HG02973 (cell line): ENCODE data around the gene OLFM1.
"Not testable (repeated sequence)": the region's sequence is repeated elsewhere in the genome, so short reads cannot be mapped to it uniquely, and the experiment has no call there.

Experiments
- ATAC-seq: cut with Tn5 transposase; IDR thresholded peaks from one replicate; pipeline ENCODE4 v1.9.1; 2021; ENCODE audit warnings: moderate library complexity; ENCODE audit not compliant: unreplicated experiment

OLFM1 gene

DNA sequence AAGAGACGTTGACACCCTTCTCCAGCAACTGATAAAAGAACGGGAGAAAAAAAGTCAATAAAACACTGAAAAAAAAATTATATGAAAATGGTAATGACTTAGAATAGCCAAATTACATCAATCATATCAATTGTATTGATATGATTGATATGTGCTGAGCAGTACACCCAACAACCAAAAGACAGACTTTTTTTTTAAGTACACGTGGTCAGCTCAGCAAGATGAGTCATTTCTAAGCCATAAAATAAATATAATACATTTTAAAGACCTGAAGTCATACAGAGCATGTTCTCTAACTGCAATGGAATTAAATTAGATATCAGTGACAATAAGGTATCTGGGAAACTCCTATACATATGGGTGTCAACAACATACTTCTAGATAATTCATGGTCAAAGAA is 30.9 kb upstream of the OLFM1 start:
- no peak for ATAC-seq

DNA sequence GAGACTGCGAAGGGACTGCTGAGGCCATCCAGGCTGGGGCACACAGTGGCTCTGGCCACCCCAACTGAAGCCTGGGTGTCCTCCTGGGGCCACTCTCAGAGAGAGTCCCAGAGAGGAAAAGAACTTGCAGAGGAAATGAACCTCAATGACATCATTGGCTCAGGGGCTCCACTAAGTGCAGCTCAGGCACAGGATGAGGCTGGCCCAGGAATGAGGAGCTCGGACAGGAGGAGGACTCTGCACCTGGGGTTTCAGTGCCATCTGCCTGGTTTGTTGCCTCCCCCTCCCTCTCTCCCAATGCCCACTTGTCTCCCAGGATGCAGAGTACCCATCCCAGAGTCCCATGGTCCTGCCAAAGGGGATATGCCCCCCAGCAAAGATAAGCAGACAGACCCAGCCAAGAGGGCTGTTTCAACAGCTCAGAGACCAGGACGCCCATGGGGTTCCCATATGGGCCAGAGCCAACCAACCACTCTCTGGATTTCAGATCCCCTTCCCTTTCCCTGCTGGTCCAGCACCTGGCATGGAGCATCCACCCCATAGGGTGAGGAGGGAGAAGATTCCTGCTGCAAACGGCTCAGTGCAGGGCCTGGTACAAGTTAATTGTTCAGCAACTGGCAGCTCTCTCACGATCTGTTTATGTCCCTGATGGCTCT is 26.9 kb upstream of the OLFM1 start:
- no peak for ATAC-seq

DNA sequence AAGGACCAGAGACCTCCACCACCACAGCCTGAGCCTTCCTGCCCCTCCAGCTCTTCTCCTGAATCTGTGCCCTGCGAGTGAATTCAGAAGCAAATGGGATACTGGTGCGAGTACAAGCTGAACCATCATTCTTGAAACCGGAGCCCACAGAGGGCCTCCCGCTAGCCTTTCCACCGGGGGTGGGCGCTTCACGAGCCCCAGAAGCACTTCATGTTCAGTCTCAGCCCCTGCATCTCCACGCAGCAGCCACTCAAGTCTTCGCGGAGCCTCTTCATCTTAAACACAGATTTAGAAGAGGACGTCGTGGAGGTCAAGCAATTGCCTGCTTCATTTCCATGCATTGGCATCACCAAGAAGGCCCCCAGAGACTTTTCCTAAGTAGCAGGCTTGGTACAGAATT is 26.0 kb upstream of the OLFM1 start:
- no peak for ATAC-seq

DNA sequence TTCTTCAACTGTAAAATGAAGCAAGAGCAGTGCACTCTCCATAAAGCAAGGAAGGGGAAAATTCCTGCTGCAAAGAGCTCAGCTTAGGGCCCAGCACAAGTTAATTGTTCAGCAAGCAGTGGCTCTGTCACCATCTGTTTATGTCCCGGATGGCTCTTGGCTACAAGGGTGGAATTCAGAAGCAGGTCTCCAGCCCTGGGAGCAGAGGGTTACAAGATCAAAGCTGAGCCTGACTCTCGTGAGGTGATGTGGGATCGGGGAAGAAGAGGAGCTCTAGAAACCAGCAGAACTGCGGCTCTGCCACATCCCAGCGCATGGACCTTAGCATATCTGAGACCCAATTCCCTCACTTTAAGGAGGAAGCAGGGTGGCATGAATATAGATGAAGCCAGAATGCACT is 25.2 kb upstream of the OLFM1 start:
- no peak for ATAC-seq

DNA sequence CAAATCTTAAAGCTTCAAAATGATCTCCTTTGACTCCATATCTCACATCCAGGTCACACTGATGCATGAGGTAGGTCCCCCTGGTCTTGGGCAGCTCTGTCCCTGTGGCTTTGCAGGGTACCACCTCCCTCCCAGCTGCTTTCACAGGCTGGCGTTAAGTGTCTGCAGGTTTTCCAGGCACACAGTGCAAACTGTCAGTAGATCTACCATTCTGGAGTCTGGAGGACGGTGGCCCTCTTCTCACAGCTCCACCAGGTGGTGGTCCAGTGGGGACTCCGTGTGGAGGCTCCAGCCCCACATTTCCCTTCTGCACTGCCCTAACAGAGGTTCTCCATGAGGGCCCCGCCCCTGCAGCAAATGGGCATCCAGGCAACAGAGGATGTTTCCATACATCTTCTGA is 24.0 kb upstream of the OLFM1 start:
- ATAC-seq = not testable (repeated sequence)

DNA sequence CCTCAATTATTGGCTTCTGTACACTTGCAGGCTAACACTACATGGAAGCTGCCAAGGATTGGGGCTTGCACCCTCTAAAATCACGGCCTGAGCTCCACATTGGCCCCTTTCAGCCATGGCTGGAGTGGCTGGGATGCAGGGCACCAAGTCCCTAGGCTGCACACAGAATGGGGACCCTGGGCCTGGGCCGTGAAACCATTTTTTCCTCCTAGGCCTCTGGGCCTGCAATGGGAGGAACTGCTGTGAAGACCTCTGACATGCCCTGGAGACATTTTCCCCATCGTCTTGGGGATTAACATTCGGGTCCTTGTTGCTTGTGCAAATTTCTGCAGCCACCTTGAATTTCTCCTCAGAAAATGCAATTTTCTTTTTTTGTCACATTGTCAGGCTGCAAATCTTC is 23.6 kb upstream of the OLFM1 start:
- ATAC-seq = not testable (repeated sequence)

DNA sequence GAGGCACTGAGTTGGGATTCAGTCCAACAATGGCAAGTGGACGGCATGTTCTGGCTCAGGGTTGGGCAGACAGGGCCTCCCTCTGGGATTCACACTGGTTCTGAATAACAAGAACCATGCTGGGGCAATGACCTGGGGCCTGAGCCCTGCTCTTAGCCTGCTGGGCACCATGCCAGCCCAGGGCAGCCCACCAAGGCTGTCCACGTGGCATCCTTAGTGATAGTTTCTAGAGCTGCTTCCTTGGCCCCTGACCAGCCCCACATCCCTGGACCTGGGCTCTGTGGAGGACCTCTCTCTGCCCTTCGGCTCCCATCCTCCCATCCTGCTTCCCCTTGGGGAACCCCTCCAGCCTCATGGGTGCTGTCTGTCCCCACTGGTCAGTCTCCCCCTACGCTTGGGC is 22.3 kb upstream of the OLFM1 start:
- ATAC-seq = no peak

DNA sequence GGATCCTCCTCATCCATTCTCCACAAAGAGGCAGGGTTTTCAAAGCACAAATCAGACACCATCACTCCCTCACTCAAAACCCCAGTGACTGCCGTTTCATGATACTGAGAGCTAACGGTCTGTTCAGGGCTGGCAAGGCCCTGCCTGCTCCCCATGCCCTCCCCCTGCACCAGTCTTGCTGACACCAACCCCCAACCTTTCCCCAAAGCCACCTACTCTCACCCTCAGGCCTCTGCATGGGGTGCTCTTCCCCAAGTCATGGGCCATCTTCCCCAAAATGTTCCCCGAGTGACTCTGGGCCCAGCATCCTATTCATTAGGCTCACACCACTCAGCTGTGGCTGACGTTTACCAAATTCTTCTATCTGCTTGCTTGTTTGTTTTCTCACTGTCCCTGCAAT is 21.7 kb upstream of the OLFM1 start:
- no peak for ATAC-seq

DNA sequence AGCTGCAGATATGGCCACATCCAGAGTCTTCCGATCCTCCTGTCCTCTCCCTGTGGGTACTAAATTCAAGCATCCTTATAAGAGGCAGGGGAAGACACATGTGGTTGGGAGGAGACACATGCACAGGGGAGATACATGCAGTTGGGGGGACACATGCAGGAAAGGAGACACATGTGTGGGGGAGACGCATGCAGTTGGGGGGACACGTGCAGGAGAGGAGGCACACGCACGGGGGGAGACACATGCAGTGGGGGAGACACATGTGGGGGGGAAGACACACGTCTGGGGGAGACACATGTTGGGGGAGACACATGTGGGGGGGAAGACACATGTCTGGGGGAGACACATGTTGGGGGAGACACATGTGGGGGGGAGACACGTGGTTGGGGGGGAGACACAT is 21.2 kb upstream of the OLFM1 start:
- ATAC-seq = no peak

DNA sequence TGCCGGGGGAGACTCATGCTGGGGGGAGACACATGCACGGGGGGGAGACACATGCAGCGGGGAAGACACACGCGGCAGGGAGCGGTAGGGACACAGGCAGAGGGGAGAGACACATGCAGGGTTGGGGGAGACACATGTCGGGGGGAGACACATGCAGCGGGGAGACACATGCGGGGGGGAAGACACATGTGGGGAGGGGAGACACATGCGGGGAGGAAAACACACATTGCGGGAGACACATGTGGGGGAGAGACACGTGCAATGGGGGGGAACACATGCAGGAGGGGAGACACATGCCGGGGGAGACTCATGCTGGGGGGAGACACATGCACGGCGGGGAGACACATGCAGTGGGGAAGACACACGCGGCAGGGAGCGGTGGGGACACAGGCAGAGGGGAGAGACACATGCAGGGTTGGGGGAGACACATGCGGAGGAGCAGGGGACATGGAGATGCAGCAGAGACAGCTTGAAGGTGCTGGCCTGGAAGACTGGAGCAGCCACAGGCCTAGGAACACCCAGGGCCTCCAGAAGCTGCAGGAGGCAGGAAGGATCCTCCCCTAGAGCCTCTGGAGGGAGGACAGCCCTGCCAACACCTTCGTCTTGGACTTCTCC is 20.3 kb upstream of the OLFM1 start:
- no peak for ATAC-seq

DNA sequence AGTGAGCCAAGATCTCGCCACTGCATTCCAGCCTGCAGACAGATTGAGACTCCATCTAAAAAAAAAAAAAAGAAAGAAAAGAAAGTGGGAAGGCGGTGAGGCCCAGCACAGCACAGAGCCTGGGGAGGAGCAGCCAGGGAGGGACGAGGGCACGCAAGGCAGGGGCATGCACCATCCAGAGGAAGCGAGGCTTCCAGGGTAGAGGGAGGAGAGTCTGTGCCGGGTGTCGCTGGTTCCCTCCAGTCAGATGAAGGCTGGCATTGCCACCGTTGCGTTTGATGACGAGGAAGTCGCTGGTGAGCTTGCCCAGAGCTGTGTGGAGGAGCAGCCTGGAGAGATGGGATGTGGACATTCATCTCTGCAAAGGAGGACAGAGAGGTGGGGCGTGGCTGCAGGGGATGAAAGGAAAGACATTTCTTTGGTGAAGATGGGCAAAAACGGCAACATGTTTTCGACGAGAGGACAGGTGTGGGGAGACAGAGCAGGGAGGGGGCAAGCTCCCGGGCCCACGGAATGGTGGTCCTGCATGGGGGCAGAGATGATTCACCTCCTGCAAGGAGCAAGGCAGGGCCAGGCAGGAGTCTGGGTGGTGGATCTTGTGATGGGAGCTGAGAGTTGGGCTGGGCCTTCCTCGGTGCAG is 18.6 kb upstream of the OLFM1 start:
- ATAC-seq = no peak

DNA sequence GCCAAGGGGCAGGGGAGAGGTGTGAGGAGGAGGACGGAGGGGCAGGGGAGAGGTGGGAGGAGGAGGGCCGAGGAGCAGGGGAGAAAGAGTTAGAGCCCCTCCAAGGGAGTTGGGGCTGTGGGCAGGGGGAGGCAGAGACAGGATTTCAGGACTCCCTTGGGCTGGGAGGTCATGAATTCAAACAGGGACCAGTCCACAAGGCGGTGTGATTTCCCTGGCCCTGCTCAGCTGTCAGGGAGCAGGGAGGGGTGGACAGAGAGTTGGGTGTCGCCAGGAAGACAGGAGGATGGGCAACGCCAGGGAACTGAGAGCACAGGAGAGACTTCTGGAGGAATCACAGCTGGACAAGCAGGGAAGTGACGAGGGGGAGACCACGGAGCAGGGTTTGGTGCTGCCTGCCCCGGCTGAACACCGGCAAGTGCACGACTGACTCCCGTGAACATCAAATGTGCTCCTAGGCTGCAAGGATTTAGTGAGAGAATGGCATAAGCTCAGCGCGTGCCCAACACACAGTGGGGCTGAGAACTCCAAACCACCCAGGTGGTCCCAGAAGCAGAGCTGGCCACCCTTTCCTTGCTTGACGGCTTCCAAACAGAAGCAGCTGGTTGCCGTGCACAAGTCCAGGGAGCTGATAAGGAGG is 17.8 kb upstream of the OLFM1 start:
- no peak for ATAC-seq

DNA sequence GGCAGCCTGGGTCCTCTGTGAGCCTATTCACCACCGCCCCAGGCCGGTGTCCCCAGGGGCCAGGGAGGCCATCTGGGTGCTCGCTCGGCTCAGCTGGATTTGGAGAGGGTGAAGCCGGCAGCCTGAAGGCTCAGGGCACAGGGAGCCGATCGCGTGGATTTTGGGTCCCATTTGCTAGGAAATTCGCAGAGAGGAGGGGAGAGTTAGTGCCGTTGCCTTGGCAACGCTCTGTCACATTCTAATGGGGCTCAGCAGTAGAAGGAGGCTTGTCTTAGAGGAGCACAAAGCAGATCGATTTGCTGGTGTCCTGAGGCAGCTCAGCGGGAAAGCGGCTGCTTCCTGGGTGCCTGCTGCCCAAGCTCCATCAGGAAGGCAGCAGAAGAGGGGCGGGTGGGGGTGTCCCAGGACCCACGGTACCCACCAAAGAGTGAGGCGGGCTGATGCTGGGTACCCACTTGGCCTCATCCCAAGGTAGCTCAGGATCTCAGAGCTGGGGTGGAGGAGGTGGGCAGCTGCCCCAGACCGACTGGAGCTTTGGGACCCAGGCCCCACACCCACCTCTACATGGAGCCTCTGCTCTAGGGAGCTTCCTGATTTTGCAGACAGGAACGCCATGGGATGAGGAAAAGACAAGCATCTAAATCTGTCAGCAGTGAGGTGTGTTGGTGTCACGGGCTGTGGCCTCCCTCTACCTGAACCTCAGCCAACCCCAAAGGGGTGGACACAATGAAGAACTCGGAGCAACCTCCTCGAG is 17.1 kb upstream of the OLFM1 start:
- ATAC-seq = no peak

DNA sequence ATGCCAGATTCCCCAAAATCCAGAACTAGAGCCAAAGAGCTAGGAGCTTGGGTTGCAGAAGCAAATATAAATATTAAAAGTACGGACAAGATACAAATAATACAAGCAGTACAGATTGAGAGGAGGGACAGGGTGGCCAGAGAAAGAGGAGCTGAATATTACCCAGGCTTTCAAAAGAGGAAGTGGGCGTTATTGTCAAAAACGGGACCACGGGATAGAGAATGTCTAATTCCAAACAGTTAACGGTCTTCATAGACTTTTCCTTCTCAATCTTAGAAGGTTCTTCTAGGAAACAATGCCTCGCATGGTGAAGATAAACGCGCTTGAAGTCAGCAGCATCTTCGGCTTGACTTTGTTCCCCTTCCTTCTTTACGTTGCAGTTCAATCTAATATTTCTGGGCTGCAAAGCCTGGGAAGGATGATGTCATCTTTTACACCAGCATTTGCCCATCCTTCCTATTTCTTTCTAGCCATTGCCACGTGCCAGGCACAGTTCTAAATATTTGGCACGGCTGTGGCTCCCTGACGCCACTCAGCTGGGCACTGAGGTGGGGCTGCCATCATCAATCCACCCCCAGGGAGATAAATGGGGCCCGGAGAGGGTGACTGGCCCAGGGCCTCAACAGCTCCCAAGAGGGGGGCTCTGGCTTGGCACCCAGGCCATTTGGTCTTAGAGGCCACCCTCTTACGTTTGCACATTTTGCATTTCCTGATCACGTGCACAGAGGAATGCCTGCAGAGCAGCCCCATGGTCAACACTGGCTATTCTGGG is 16.3 kb upstream of the OLFM1 start:
- no peak for ATAC-seq

DNA sequence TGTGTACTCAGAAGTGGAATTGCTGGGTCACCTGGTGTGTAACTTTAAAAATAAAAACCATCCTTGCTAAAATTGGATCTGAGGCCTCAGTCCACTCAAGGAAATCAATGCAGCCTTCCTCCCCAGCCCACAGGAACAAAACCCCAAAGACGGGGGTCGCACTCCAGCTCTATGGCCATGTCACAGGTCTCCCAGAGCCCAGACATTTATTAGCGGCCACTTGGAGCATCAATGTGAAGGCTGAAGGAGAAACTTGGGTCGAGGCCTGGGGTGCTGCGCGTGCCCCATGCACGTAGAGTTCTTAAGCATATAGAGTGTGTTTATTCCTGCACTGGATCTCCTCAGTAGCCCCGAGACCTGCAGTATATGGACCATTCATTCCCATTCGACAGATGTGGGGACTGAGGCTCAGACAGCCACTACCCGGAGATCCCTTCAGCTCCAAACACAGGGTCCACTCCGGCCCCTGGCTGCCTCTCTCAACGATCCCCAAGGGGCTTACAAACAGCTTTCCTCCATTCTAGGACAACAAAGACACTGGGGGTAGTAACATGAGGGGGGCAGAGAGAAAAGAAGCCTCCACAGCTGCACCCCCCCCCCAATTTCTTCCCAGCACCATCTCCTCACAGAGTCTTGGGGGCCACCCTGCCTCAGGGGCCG is 14.3 kb upstream of the OLFM1 start:
- no peak for ATAC-seq

DNA sequence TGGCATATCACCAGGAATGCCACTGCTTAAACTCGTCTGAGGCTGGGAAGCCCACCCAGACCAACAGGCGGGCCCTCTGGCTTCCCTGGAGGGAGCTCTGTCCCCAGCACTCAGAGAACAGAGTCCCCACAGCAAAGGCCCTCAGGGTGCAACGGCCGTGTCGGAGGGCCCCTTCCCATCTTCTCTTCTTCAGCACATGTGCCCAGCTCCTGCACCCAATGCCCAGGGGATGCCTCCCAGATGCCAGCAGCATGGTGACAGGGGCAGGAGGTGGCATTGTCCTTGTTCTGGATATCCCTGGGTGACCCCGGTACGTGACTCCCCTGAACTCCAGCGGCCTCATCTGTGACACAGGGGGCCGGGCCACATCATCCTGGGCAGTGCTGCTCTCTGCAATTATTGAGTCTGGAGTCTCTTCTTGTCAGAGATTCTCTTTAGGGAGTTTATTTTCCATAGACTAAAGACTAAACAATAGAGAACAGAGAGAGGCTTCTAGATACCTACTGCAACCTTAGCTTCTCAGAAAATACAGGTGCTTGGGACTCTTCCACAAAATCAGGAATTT is 13.6 kb upstream of the OLFM1 start:
- no peak for ATAC-seq

DNA sequence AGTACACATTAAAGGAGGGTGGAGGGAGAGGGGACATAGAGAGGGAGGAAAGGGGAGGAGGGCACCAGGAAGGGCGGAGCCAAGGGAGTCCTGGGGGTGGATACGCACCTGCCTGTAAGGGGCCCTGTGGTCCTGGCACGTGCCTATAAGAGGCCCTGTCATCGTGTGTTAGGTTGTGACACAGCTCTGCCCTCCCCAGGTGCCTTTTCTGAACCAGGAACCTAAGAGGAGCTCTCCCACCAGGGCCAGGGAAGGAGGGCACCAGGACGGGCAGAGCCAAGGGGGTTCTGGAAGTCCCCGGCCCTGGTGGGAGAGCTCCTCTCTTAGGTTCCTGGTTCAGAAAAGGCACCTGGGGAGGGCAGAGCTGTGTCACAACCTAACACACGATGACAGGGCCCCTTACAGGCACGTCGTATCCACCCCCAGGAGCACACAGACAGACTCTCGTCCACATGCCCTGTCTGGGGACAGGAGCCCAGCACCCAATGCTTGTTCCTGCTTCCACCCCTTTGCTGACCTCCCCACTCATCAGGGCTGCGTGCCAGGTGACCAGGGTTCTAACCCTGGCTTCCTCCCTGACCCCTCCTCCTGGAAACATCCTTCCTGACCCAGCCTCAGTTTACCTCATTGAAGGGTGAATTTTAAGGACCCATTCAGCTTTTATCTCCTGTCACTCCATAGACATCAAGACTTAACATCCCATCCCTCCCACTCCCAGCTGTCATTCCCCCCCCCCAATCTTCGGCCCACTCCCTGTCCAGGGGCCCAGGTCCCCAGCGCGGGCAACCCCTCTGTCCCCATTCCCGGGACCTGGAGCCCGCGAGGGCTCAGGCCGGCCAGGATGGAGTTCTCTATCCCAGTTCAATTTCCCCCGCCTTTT is 12.9 kb upstream of the OLFM1 start:
- ATAC-seq = no peak

DNA sequence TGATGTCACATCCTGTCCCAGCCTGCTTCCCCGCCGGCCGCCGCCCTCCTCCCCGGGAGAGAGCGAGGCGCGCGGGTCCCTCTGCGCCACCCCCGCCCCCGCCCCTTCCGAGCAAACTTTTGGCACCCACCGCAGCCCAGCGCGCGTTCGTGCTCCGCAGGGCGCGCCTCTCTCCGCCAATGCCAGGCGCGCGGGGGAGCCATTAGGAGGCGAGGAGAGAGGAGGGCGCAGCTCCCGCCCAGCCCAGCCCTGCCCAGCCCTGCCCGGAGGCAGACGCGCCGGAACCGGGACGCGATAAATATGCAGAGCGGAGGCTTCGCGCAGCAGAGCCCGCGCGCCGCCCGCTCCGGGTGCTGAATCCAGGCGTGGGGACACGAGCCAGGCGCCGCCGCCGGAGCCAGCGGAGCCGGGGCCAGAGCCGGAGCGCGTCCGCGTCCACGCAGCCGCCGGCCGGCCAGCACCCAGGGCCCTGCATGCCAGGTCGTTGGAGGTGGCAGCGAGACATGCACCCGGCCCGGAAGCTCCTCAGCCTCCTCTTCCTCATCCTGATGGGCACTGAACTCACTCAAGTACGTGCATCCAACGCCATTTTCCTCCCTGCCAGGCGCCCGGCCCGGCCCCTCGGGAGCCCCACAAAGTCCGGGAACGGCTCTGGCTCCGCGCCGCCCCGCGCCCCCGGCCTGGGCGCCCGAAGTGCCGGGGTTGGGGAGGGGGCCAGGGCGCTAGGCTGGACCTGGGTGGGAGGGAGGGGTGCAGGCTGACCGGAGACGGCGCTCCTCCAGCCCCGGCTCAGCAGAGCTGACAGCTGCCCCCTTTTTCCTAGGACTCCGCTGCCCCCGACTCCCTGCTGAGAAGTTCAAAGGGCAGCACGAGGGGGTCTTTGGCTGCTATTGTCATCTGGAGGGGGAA is 12.0 kb upstream of the OLFM1 start:
- ATAC-seq = no peak
